ENCODE results near the gene UCK2.

DNA sequence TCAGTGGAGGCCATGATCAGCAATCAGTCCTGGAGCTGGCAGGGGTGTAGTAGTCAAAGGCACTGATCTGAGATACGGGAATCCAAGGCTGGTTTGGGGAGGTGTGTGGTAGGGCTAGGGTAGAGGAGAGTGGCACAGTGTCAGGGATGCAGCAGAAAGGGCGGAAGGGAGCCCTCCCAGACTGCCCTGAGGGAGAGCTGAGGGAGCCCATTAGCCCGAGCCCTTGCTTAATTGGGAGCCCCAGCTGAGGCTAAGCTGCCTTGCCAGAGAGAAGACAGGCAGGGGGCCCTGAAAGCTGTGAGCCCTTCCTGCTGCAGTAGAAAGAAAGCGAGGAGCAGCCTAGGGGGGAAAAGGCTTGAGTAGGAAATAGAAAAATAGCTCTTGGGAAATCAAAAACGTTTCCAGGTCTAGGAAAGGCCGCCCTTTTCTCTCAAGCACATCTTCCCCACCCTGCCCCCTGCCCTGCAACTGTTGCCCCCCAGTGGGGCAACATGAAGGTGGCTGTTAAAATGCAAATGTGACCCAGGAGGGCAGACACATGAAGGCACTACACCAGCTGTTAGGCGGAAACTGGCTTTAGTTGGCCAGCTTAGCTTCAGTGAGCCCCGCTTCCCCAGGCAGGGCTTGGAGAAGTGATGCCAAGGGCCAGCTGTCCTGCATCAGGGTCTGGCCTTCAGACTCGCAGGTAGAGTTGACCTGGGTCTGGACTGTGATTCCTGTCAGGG lies 106.2 kb downstream of the UCK2 start:
- TF ChIP-seq YY1 (IDR thresholded peaks at IDR 0.05; ENCODE audit: extremely low read depth, insufficient replicate concordance, low read depth, low read length) (no peak), POLR2A (IDR thresholded peaks at IDR 0.05; ENCODE audit: borderline replicate concordance, extremely low read depth, insufficient read depth, insufficient read length) (no peak), EZH2 (IDR thresholded peaks at IDR 0.05) (no peak), CEBPB (IDR thresholded peaks at IDR 0.05; ENCODE audit: low read depth) (no peak), CBX3 (IDR thresholded peaks at IDR 0.05; ENCODE audit: low read depth) (no peak), EZH2phosphoT487 (IDR thresholded peaks at IDR 0.05; ENCODE audit: borderline replicate concordance) (no peak)
- TF ChIP-seq, protein P1, sequence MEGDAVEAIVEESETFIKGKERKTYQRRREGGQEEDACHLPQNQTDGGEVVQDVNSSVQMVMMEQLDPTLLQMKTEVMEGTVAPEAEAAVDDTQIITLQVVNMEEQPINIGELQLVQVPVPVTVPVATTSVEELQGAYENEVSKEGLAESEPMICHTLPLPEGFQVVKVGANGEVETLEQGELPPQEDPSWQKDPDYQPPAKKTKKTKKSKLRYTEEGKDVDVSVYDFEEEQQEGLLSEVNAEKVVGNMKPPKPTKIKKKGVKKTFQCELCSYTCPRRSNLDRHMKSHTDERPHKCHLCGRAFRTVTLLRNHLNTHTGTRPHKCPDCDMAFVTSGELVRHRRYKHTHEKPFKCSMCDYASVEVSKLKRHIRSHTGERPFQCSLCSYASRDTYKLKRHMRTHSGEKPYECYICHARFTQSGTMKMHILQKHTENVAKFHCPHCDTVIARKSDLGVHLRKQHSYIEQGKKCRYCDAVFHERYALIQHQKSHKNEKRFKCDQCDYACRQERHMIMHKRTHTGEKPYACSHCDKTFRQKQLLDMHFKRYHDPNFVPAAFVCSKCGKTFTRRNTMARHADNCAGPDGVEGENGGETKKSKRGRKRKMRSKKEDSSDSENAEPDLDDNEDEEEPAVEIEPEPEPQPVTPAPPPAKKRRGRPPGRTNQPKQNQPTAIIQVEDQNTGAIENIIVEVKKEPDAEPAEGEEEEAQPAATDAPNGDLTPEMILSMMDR (IDR thresholded peaks at IDR 0.05 in 2 of 3, conservative IDR thresholded peaks at IDR 0.05 in 1 of 3; ENCODE audit: borderline replicate concordance in 1 of 3, insufficient read depth in 1 of 3, low read depth in 2 of 3, low read length in 2 of 3) = no peak
- TF ChIP-seq, protein P2, sequence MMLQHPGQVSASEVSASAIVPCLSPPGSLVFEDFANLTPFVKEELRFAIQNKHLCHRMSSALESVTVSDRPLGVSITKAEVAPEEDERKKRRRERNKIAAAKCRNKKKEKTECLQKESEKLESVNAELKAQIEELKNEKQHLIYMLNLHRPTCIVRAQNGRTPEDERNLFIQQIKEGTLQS (IDR thresholded peaks at IDR 0.05) = no peak
- TF ChIP-seq, protein P3, sequence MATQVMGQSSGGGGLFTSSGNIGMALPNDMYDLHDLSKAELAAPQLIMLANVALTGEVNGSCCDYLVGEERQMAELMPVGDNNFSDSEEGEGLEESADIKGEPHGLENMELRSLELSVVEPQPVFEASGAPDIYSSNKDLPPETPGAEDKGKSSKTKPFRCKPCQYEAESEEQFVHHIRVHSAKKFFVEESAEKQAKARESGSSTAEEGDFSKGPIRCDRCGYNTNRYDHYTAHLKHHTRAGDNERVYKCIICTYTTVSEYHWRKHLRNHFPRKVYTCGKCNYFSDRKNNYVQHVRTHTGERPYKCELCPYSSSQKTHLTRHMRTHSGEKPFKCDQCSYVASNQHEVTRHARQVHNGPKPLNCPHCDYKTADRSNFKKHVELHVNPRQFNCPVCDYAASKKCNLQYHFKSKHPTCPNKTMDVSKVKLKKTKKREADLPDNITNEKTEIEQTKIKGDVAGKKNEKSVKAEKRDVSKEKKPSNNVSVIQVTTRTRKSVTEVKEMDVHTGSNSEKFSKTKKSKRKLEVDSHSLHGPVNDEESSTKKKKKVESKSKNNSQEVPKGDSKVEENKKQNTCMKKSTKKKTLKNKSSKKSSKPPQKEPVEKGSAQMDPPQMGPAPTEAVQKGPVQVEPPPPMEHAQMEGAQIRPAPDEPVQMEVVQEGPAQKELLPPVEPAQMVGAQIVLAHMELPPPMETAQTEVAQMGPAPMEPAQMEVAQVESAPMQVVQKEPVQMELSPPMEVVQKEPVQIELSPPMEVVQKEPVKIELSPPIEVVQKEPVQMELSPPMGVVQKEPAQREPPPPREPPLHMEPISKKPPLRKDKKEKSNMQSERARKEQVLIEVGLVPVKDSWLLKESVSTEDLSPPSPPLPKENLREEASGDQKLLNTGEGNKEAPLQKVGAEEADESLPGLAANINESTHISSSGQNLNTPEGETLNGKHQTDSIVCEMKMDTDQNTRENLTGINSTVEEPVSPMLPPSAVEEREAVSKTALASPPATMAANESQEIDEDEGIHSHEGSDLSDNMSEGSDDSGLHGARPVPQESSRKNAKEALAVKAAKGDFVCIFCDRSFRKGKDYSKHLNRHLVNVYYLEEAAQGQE (IDR thresholded peaks at IDR 0.05; ENCODE audit: low read depth) = no peak

All from HCT116 (cell line).